NB4 (cell line): Measurements from ENCODE around the gene CEP43.

Source experiments
- CTCF ChIP-seq: IDR thresholded peaks from one replicate; pipeline ENCODE4 v1.5.1; 2012; ENCODE audit warnings: low read depth, low read length
- MAX ChIP-seq: IDR thresholded peaks from 2 replicates; pipeline ENCODE4 v1.6.1; 2011; ENCODE audit warnings: low read depth, low read length
- MYC ChIP-seq: IDR thresholded peaks from 2 replicates; pipeline ENCODE4 v1.6.1; 2011; ENCODE audit warnings: low read depth, low read length
- POLR2A ChIP-seq: IDR thresholded peaks from 2 replicates; pipeline ENCODE4 v1.6.1; 2011; ENCODE audit warnings: mild to moderate bottlenecking; ENCODE audit not compliant: insufficient read length; ENCODE audit errors: extremely low read depth

GRCh38 chr6:167027308-167027707 is 28.1 kb downstream of the CEP43 start:
- TF ChIP-seq CTCF (no peak), MAX (no peak), MYC (no peak), POLR2A (no peak)
